Thymus (tissue), 11 donors: ENCODE results near the gene P2RY12. TPM values are rescaled to one million over a fixed set of nuclear protein-coding genes. Genes with fewer than 3 reads are reported as not detected.
A peak's percentile ranks its signal among the peaks of the same experiment; 100 is the strongest.

Source experiments
- DNase-seq, 9 donors: peaks; one replicate each; pipeline ENCODE4 v3.0.0-alpha.2; 2013; ENCODE audit warnings: low spot score in 9 of 9, low read depth in 6 of 9, missing footprints in 1 of 9
- H3K27ac ChIP-seq, 2 donors: one replicate each; pipeline ENCODE4 v1.5.1; 2013; ENCODE audit warnings: control low read depth in 1 of 2, low read depth in 1 of 2, low read length in 1 of 2, mild to moderate bottlenecking in 1 of 2, moderate library complexity in 1 of 2
- H3K27me3 ChIP-seq, 2 donors: one replicate each; pipeline ENCODE4 v1.5.1; 2013; ENCODE audit warnings: low read length in 1 of 2; ENCODE audit not compliant: control insufficient read depth in 2 of 2, insufficient read depth in 1 of 2
- H3K36me3 ChIP-seq, 2 donors: one replicate each; pipeline ENCODE4 v1.5.1; 2013; ENCODE audit warnings: low read length in 1 of 2, mild to moderate bottlenecking in 1 of 2, moderate library complexity in 1 of 2; ENCODE audit not compliant: control insufficient read depth in 2 of 2, insufficient read depth in 2 of 2
- H3K4me1 ChIP-seq, 2 donors: one replicate each; pipeline ENCODE4 v1.5.1; 2013; ENCODE audit warnings: low read length in 2 of 2; ENCODE audit not compliant: control insufficient read depth in 2 of 2, insufficient read depth in 2 of 2
- H3K4me3 ChIP-seq, 2 donors: one replicate each; pipeline ENCODE4 v1.5.1; 2013; ENCODE audit warnings: low read length in 2 of 2, control low read depth in 1 of 2, mild to moderate bottlenecking in 1 of 2
- H3K9me3 ChIP-seq, 2 donors: one replicate each; pipeline ENCODE4 v1.5.1; 2013; ENCODE audit warnings: low read length in 1 of 2, mild to moderate bottlenecking in 1 of 2; ENCODE audit not compliant: control insufficient read depth in 2 of 2, insufficient read depth in 1 of 2
- WGBS: extraction: QIAGEN DNeasy Blood & Tissue Kit; methylation state at CpG from one replicate; pipeline ENCODE4 v1.1.7; 2013; 5-methylcytosine and 5-hydroxymethylcytosine counted together
- polyA plus RNA-seq: library from polyadenylated mRNA; stranded (reverse); fragments of 200-250 nt; gene quantifications from one replicate; pipeline ENCODE4 v1.2.3, GENCODE V29; 2013
- total RNA-seq: library from RNA; stranded (reverse); fragments of 120-200 nt; gene quantifications from one replicate; pipeline ENCODE4 v1.2.4, GENCODE V29; 2013
- donor health status: healthy.

Gene P2RY12
- total and polyA plus RNA-seq, 2 donors: 0.59 to 2.9 TPM

DNA sequence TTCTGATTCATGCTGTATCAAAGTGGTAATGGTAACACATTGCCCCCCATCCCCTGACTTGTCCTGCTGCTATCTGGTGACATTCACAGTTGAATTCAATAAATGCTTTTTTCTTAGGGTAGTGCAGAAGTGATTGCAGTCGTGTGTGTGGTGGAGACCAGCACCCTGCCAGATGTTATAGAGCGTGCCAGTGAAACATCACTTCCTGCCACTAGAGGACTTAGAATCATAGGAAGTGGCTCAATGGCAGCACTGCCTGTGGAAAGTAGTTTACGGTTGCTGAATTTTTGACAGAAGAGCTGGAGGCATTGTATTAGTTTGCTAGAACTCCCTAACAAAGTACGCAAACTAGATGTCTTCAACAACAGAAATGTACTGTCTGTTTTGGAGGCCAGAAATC, 37.4 kb upstream of the P2RY12 start:
- no peaks in the 10 kb centered on the region for H3K4me1 ChIP-seq
- no peak overlapping the region for H3K27ac ChIP-seq
- no peak overlapping the region for H3K4me3 ChIP-seq
- WGBS: 87% methylated on average over 4 of the region's 4 CpGs
- H3K36me3 ChIP-seq: no peaks in the 10 kb centered on the region
- no peaks in the 10 kb centered on the region for H3K9me3 ChIP-seq
- no peaks in the 10 kb centered on the region for H3K27me3 ChIP-seq
- peak in 3 of 9 donors; percentile 5 to 22 (median 17) for DNase-seq

DNA sequence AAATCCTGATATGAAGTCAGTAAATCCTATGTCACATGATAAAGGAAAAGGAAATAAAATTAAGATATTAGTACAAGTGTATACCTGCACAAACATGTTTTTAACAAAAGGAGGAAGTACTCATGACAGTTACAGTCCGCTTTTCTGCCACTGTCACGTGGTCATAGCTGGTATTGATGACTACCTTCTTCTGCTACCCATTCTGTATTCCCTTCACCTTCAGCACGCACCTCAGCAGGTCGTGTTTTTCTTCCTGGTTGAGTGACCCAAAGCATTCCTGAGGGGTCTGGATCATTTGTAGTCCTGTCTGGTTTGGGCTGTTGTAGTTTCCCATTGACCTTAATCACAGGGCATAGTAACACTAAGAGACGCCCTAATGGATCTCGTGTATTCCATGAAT, 35.3 kb upstream of the P2RY12 start:
- Histone ChIP-seq H3K27ac (no peak overlapping the region), H3K4me1 (no peaks in the 10 kb centered on the region), H3K27me3 (no peaks in the 10 kb centered on the region), H3K36me3 (no peaks in the 10 kb centered on the region), H3K9me3 (no peaks in the 10 kb centered on the region), H3K4me3 (no peak overlapping the region)
- WGBS: 87% methylated on average over 6 of the region's 6 CpGs
- DNase-seq: no peak

- 46% methylated on average over 1 of the region's 1 CpG for WGBS
- H3K4me1 ChIP-seq: no peaks in the 10 kb centered on the region
- peaks cover 0 to 3% of the 10 kb centered on the region in 2 donors for H3K9me3 ChIP-seq
- no peak for DNase-seq
- no peaks in the 10 kb centered on the region for H3K27me3 ChIP-seq
- no peak overlapping the region for H3K27ac ChIP-seq
- no peak overlapping the region for H3K4me3 ChIP-seq
- H3K36me3 ChIP-seq: no peaks in the 10 kb centered on the region
Measured at GRCh38 chr3:151415289-151415688, 30.7 kb upstream of the P2RY12 start.

GRCh38 chr3:151412989-151413388, 28.4 kb upstream of the P2RY12 start:
- Histone ChIP-seq H3K4me3 (no peak overlapping the region), H3K4me1 (no peaks in the 10 kb centered on the region), H3K9me3 (peaks cover 0 to 3% of the 10 kb centered on the region in 2 donors), H3K27me3 (no peaks in the 10 kb centered on the region), H3K36me3 (no peaks in the 10 kb centered on the region), H3K27ac (no peak overlapping the region)
- DNase-seq: no peak
- 100% methylated on average over 5 of the region's 5 CpGs for WGBS

- Histone ChIP-seq H3K4me3 (no peak overlapping the region), H3K27ac (no peak overlapping the region), H3K9me3 (peaks cover 0 to 3% of the 10 kb centered on the region in 2 donors), H3K36me3 (no peaks in the 10 kb centered on the region), H3K27me3 (no peaks in the 10 kb centered on the region), H3K4me1 (no peaks in the 10 kb centered on the region)
- WGBS: 97% methylated on average over 9 of the region's 9 CpGs
- DNase-seq: no peak
Measured at GRCh38 chr3:151410891-151411559, 26.5 kb upstream of the P2RY12 start.

DNA sequence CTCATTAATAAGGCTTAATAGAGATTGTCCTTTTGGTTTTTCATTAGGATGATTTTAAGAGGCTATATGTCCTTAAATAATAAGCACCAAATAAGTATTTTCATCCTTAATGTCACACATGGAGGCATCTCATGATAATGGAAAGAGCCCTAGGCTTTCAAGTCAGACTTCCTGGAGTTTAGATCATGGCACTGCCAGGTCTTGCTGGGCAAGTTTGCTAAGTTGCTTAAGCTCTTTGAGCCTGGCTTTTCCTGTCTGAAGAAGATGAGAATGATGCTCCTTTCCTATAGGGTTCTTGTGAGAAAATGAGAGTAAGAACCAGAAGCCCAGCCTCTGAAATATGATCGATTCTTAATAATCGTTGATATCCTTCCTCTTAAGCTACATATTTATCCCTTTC, 23.4 kb upstream of the P2RY12 start:
- H3K4me1 ChIP-seq: no peaks in the 10 kb centered on the region
- over 99% methylated on average over 2 of the region's 2 CpGs for WGBS
- no peak overlapping the region for H3K27ac ChIP-seq
- no peak overlapping the region for H3K4me3 ChIP-seq
- peaks cover 0 to under 1% of the 10 kb centered on the region in 2 donors for H3K9me3 ChIP-seq
- DNase-seq: no peak
- no peaks in the 10 kb centered on the region for H3K27me3 ChIP-seq
- H3K36me3 ChIP-seq: no peaks in the 10 kb centered on the region

- DNase-seq: no peak
- no peak overlapping the region for H3K27ac ChIP-seq
- no peaks in the 10 kb centered on the region for H3K27me3 ChIP-seq
- no peaks in the 10 kb centered on the region for H3K9me3 ChIP-seq
- H3K4me1 ChIP-seq: no peaks in the 10 kb centered on the region
- WGBS: 8% methylated on average over 1 of the region's 1 CpG
- H3K36me3 ChIP-seq: no peaks in the 10 kb centered on the region
- H3K4me3 ChIP-seq: no peak overlapping the region
Measured at GRCh38 chr3:151404316-151404715, 19.8 kb upstream of the P2RY12 start.

DNA sequence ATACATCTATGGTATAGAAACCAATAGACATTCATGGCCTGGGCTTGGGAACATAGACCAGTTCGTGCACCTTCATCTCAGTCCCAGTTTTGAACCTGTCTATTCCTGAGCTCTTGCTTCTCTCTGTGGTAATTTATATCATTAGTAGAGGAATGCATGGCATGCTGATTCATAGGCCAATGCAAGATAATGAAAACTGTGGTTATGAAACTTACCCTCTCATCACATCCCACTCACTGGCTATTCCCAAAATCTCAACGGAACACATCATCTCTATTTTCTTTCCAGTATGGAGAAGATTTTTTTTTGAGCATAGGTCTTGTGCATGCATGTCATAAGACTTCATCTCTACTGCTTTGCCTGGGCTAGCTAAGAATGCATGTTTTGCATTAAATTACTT, 18.7 kb upstream of the P2RY12 start:
- no peaks in the 10 kb centered on the region for H3K27me3 ChIP-seq
- WGBS: 97% methylated on average over 2 of the region's 2 CpGs
- DNase-seq: no peak

GRCh38 chr3:151402349-151402748, 17.8 kb upstream of the P2RY12 start:
- no peaks in the 10 kb centered on the region for H3K9me3 ChIP-seq

More for the DNA sequence above, 18.7 kb upstream of the P2RY12 start:
- H3K4me1 ChIP-seq: no peaks in the 10 kb centered on the region
- no peaks in the 10 kb centered on the region for H3K9me3 ChIP-seq
- no peak overlapping the region for H3K27ac ChIP-seq
- no peak overlapping the region for H3K4me3 ChIP-seq
- no peaks in the 10 kb centered on the region for H3K36me3 ChIP-seq

More at GRCh38 chr3:151402349-151402748, 17.8 kb upstream of the P2RY12 start:
- Histone ChIP-seq H3K4me1 (no peaks in the 10 kb centered on the region), H3K4me3 (no peak overlapping the region), H3K36me3 (no peaks in the 10 kb centered on the region), H3K27ac (no peak overlapping the region), H3K27me3 (no peaks in the 10 kb centered on the region)
- no peak for DNase-seq
- WGBS: 99% methylated on average over 3 of the region's 3 CpGs
